Endothelial cell of umbilical vein (primary cell): Measurements from ENCODE around the gene CAT.

Source experiments
- EZH2 ChIP-seq: IDR thresholded peaks from 2 replicates; pipeline ENCODE4 v1.6.1; 2012; ENCODE audit warnings: borderline replicate concordance, low read depth, mild to moderate bottlenecking, moderate library complexity, low read length, inconsistent platforms; ENCODE audit not compliant: severe bottlenecking
- GATA2 ChIP-seq: IDR thresholded peaks from 2 replicates; pipeline ENCODE4 v1.7.0; 2011; ENCODE audit warnings: low read depth, mild to moderate bottlenecking, moderate library complexity, mixed read lengths, low read length; ENCODE audit not compliant: insufficient read length, insufficient read depth
- JUN ChIP-seq: IDR thresholded peaks from 2 replicates; pipeline ENCODE4 v1.6.1; 2011; ENCODE audit warnings: borderline replicate concordance, low read depth; ENCODE audit not compliant: insufficient read length, insufficient read depth
- MYC ChIP-seq: IDR thresholded peaks from one replicate; pipeline ENCODE4 v1.6.1; 2011; ENCODE audit warnings: mild to moderate bottlenecking, low read depth, low read length
- POLR2A ChIP-seq: IDR thresholded peaks from 2 replicates; pipeline ENCODE4 v1.6.1; 2012; ENCODE audit warnings: low read depth, mild to moderate bottlenecking, control low read depth, low read length
- POLR2AphosphoS5 ChIP-seq: IDR thresholded peaks from 2 replicates; pipeline ENCODE4 v1.6.1; 2012; ENCODE audit warnings: low read depth, mild to moderate bottlenecking, control low read depth, low read length, moderate library complexity; ENCODE audit not compliant: insufficient read depth
- TF ChIP-seq, protein P1 (sequence below), 2 donors: IDR thresholded peaks; 1 replicate in 1 of 2; 2 replicates in 1 of 2; pipeline ENCODE4 v1.5.1; 2011; ENCODE audit warnings: low read length in 2 of 2, mild to moderate bottlenecking in 2 of 2, moderate library complexity in 2 of 2, control low read depth in 1 of 2, inconsistent platforms in 1 of 2, low read depth in 1 of 2; ENCODE audit not compliant: insufficient read depth in 1 of 2; ENCODE audit errors: extremely low read depth in 1 of 2

DNA sequence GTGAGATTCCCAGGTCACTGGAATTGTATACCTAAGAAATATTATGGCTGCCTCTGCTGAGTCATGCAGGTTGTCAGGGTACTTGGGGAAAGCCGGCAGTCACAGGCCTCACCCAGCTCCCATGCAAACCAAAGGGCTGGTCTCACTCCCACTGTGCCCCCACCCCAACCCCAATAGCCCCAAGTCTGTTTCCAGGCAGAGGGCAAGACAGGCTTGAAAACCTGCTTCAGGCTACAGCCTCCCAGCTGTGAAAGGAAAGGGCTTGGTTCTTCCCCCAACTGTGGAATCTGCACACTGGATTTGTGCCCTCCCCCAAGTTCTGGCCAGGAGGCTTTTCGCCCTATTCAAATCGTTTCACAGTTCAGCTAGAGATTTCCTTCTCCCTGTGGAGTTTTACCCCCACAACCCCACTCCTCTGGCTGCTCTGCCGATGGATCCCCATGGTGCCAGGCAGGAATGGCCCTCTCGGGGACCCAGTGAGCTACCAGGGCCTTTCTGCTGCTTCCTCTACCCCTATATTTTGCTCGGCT, 43.9 kb upstream of the CAT start:
- no peak for TF ChIP-seq GATA2
- TF ChIP-seq, protein P1, sequence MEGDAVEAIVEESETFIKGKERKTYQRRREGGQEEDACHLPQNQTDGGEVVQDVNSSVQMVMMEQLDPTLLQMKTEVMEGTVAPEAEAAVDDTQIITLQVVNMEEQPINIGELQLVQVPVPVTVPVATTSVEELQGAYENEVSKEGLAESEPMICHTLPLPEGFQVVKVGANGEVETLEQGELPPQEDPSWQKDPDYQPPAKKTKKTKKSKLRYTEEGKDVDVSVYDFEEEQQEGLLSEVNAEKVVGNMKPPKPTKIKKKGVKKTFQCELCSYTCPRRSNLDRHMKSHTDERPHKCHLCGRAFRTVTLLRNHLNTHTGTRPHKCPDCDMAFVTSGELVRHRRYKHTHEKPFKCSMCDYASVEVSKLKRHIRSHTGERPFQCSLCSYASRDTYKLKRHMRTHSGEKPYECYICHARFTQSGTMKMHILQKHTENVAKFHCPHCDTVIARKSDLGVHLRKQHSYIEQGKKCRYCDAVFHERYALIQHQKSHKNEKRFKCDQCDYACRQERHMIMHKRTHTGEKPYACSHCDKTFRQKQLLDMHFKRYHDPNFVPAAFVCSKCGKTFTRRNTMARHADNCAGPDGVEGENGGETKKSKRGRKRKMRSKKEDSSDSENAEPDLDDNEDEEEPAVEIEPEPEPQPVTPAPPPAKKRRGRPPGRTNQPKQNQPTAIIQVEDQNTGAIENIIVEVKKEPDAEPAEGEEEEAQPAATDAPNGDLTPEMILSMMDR (IDR thresholded peaks at IDR 0.05; ENCODE audit: extremely low read depth in 1 of 2, insufficient read depth in 1 of 2, low read depth in 1 of 2, low read length in 2 of 2): no peak
- no peak for TF ChIP-seq MYC
- TF ChIP-seq POLR2AphosphoS5: no peak
- no peak for TF ChIP-seq POLR2A
- TF ChIP-seq EZH2: no peak
- no peak for TF ChIP-seq JUN
